ENCODE data around the gene ZNF513.
"Not testable (repeated sequence)": the region's sequence is repeated elsewhere in the genome, so short reads cannot be mapped to it uniquely, and the experiment has no call there.

GRCh38 chr2:27425039-27425438 is 44.5 kb upstream of the ZNF513 start:
- TF ChIP-seq, protein P1, sequence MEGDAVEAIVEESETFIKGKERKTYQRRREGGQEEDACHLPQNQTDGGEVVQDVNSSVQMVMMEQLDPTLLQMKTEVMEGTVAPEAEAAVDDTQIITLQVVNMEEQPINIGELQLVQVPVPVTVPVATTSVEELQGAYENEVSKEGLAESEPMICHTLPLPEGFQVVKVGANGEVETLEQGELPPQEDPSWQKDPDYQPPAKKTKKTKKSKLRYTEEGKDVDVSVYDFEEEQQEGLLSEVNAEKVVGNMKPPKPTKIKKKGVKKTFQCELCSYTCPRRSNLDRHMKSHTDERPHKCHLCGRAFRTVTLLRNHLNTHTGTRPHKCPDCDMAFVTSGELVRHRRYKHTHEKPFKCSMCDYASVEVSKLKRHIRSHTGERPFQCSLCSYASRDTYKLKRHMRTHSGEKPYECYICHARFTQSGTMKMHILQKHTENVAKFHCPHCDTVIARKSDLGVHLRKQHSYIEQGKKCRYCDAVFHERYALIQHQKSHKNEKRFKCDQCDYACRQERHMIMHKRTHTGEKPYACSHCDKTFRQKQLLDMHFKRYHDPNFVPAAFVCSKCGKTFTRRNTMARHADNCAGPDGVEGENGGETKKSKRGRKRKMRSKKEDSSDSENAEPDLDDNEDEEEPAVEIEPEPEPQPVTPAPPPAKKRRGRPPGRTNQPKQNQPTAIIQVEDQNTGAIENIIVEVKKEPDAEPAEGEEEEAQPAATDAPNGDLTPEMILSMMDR (IDR thresholded peaks at IDR 0.05): not testable (repeated sequence)
- not testable (repeated sequence) for TF ChIP-seq POLR2A (IDR thresholded peaks at IDR 0.05)

All from esophagus squamous epithelium (tissue), 4 donors.